Endothelial cell (in vitro differentiated cells): ENCODE data around the gene C3orf70. TPM values are rescaled to one million over a fixed set of nuclear protein-coding genes. Genes with fewer than 3 reads are reported as not detected.

Experiments
- DNase-seq: peaks from one replicate; pipeline ENCODE4 v3.0.0; 2021; ENCODE audit warnings: low spot score
- H3K27ac Mint-ChIP-seq: one replicate; pipeline ENCODE4 v1.8.0; 2021; ENCODE audit warnings: mixed read lengths, inconsistent platforms; ENCODE audit not compliant: unreplicated experiment
- H3K27me3 Mint-ChIP-seq: one replicate; pipeline ENCODE4 v1.8.0; 2021; ENCODE audit warnings: mild to moderate bottlenecking, moderate library complexity, mixed read lengths, inconsistent platforms; ENCODE audit not compliant: unreplicated experiment
- H3K36me3 Mint-ChIP-seq: one replicate; pipeline ENCODE4 v1.8.0; 2021; ENCODE audit warnings: mild to moderate bottlenecking, low read depth, mixed read lengths, inconsistent platforms; ENCODE audit not compliant: unreplicated experiment
- H3K4me1 Mint-ChIP-seq: one replicate; pipeline ENCODE4 v1.8.0; 2021; ENCODE audit warnings: mild to moderate bottlenecking, mixed read lengths, inconsistent platforms; ENCODE audit not compliant: unreplicated experiment
- H3K4me3 Mint-ChIP-seq: one replicate; pipeline ENCODE4 v1.8.0; 2021; ENCODE audit warnings: mild to moderate bottlenecking, mixed read lengths, inconsistent platforms; ENCODE audit not compliant: unreplicated experiment
- H3K9me3 Mint-ChIP-seq: one replicate; pipeline ENCODE4 v1.8.0; 2021; ENCODE audit warnings: mixed read lengths, inconsistent platforms; ENCODE audit not compliant: unreplicated experiment
- CTCF ChIP-seq: fragments of 200-600 bp; sonication (generic); IDR thresholded peaks from one replicate; pipeline ENCODE4 v1.5.0; 2021; ENCODE audit warnings: antibody characterized with exemption; ENCODE audit not compliant: unreplicated experiment
- total RNA-seq: library from RNA; stranded (reverse); fragmentation: NEBNext Ultra II Directional; extraction: Animal tissue kit (Norgen Biotek cat#: 25700); gene quantifications from one replicate; pipeline ENCODE4 v1.2.1, GENCODE V29; 2021; ENCODE audit not compliant: unreplicated experiment

Gene C3orf70
- total RNA-seq, 1 donor from 2014 or later = 1.4 TPM

- Mint-ChIP-seq H3K9me3 (no peaks in the 10 kb centered on the region), H3K4me3 (no peak overlapping the region), H3K36me3 (peaks cover 23% of the 10 kb centered on the region), H3K27ac (no peak overlapping the region), H3K4me1 (peaks cover 10% of the 10 kb centered on the region), H3K27me3 (no peaks in the 10 kb centered on the region)
- DNase-seq = no peak
- TF ChIP-seq CTCF = no peak
Observed at GRCh38 chr3:185103359-185104127, 49.3 kb downstream of the C3orf70 start.

GRCh38 chr3:185094697-185095096 lies 58.2 kb downstream of the C3orf70 start:
- Mint-ChIP-seq H3K27ac (no peak overlapping the region), H3K4me3 (no peak overlapping the region), H3K36me3 (no peaks in the 10 kb centered on the region), H3K9me3 (no peaks in the 10 kb centered on the region), H3K27me3 (no peaks in the 10 kb centered on the region), H3K4me1 (peaks cover 4% of the 10 kb centered on the region)
- TF ChIP-seq CTCF = no peak
- DNase-seq = no peak

GRCh38 chr3:185093116-185093515 lies 59.7 kb downstream of the C3orf70 start:
- Mint-ChIP-seq H3K36me3 (no peaks in the 10 kb centered on the region), H3K9me3 (no peaks in the 10 kb centered on the region), H3K27me3 (no peaks in the 10 kb centered on the region), H3K27ac (no peak overlapping the region), H3K4me3 (no peak overlapping the region), H3K4me1 (peaks cover 4% of the 10 kb centered on the region)
- TF ChIP-seq CTCF = no peak
- DNase-seq = no peak

GRCh38 chr3:185090811-185091210 lies 62.0 kb downstream of the C3orf70 start:
- no peak overlapping the region for H3K27ac Mint-ChIP-seq
- H3K4me1 Mint-ChIP-seq = peaks cover 4% of the 10 kb centered on the region
- no peaks in the 10 kb centered on the region for H3K27me3 Mint-ChIP-seq
- H3K36me3 Mint-ChIP-seq = no peaks in the 10 kb centered on the region
- no peaks in the 10 kb centered on the region for H3K9me3 Mint-ChIP-seq
- DNase-seq = no peak
- H3K4me3 Mint-ChIP-seq = no peak overlapping the region
- no peak for TF ChIP-seq CTCF

- Mint-ChIP-seq H3K36me3 (no peaks in the 10 kb centered on the region), H3K4me3 (no peak overlapping the region), H3K27me3 (no peaks in the 10 kb centered on the region), H3K9me3 (no peaks in the 10 kb centered on the region), H3K27ac (no peak overlapping the region), H3K4me1 (no peaks in the 10 kb centered on the region)
- no peak for TF ChIP-seq CTCF
- no peak for DNase-seq
Observed at GRCh38 chr3:185089751-185090150, 63.1 kb downstream of the C3orf70 start.
